ENCODE measurements around the gene DDIAS.
A peak's percentile ranks its signal among the peaks of the same experiment; 100 is the strongest.

The DDIAS gene

GRCh38 chr11:82899186-82899820 is 2.2 kb upstream of the DDIAS start:
- POLR2A ChIA-PET, result interaction anchor here (0.8 to 1.3 kb wide), 2 partner anchors 13 to 17 kb away, joined by 3 to 4 read pairs; no protein-coding TSS in a partner anchor
- no peak for TF ChIP-seq FOXK2 (IDR thresholded peaks at IDR 0.05)
- TF ChIP-seq FOXA1 (IDR thresholded peaks at IDR 0.05), result no peak
- no peak for TF ChIP-seq LEF1 (IDR thresholded peaks at IDR 0.05; ENCODE audit: borderline replicate concordance)
- no peak for TF ChIP-seq SP1 (IDR thresholded peaks at IDR 0.05)
- no peak for TF ChIP-seq PKNOX1 (IDR thresholded peaks at IDR 0.05)
- TF ChIP-seq ARNT (IDR thresholded peaks at IDR 0.05), result no peak
- TF ChIP-seq SUZ12 (IDR thresholded peaks at IDR 0.05), result no peak
- TF ChIP-seq BHLHE40 (IDR thresholded peaks at IDR 0.05; ENCODE audit: borderline replicate concordance), result no peak
- no peak for TF ChIP-seq ZNF384 (IDR thresholded peaks at IDR 0.05)
- no peak for TF ChIP-seq L3MBTL2 (conservative IDR thresholded peaks at IDR 0.05)
- no peak for TF ChIP-seq NFRKB (IDR thresholded peaks at IDR 0.05)
- TF ChIP-seq HDGF (IDR thresholded peaks at IDR 0.05; ENCODE audit: borderline replicate concordance), result no peak
- no peak for TF ChIP-seq ELF4 (IDR thresholded peaks at IDR 0.05)
- TF ChIP-seq CTBP1 (IDR thresholded peaks at IDR 0.05; ENCODE audit: borderline replicate concordance), result no peak
- TF ChIP-seq TARDBP (IDR thresholded peaks at IDR 0.05), result no peak
- TF ChIP-seq FOXM1 (IDR thresholded peaks at IDR 0.05; ENCODE audit: borderline replicate concordance), result no peak
- CTCF ChIA-PET, result interaction anchor here (0.7 kb wide), 1 partner anchor 32 kb away, joined by 4 read pairs; no protein-coding TSS in a partner anchor
- DNase-seq (ENCODE audit: extremely low spot score), result no peak

- CTCF ChIA-PET, result interaction anchor here (0.6 to 1.0 kb wide), 4 partner anchors 13 to 650 kb away, joined by 3 to 5 read pairs (median 4); no protein-coding TSS in a partner anchor
These were observed 1.6 kb upstream of the DDIAS start for GRCh38 chr11:82899957-82900276.

GRCh38 chr11:82900277-82901164 is 1.0 kb upstream of the DDIAS start, which contains the start of gene PRCP:
TSS of gene PRCP (minus strand) at chr11:82900430. CDS start at chr11:82900402, 28 bp downstream.
- ChIA-PET POLR2A (interaction anchor here (0.6 to 2.2 kb wide), 34 partner anchors 9 to 385 kb away, joined by 3 to 18 read pairs (median 4); partner anchors contain the start of genes ANKRD42, CCDC90B, FAM181B and PCF11), CTCF (interaction anchor here (0.5 to 1.5 kb wide), 8 partner anchors 13 to 918 kb away, joined by 3 to 10 read pairs (median 3); no protein-coding TSS in a partner anchor)
- no peak for TF ChIP-seq TARDBP (IDR thresholded peaks at IDR 0.05)
- TF ChIP-seq SP1 (IDR thresholded peaks at IDR 0.05), result no peak
- TF ChIP-seq ARNT (IDR thresholded peaks at IDR 0.05), result no peak
- peak; percentile 72 for TF ChIP-seq L3MBTL2 (conservative IDR thresholded peaks at IDR 0.05)
- 0 out of 2 replicates have a peak, but pooled peaks have one; percentile 66 for TF ChIP-seq HDGF (IDR thresholded peaks at IDR 0.05; ENCODE audit: borderline replicate concordance)
- no peak for TF ChIP-seq FOXK2 (IDR thresholded peaks at IDR 0.05)
- TF ChIP-seq ELF4 (IDR thresholded peaks at IDR 0.05), result no peak
- TF ChIP-seq SUZ12 (IDR thresholded peaks at IDR 0.05), result no peak
- TF ChIP-seq BHLHE40 (IDR thresholded peaks at IDR 0.05; ENCODE audit: borderline replicate concordance), result no peak
- no peak for TF ChIP-seq FOXA1 (IDR thresholded peaks at IDR 0.05)
- TF ChIP-seq ZNF384 (IDR thresholded peaks at IDR 0.05), result no peak
- TF ChIP-seq PKNOX1 (IDR thresholded peaks at IDR 0.05), result no peak
- peak; percentile 75 for TF ChIP-seq CTBP1 (IDR thresholded peaks at IDR 0.05; ENCODE audit: borderline replicate concordance)
- TF ChIP-seq FOXM1 (IDR thresholded peaks at IDR 0.05; ENCODE audit: borderline replicate concordance), result no peak
- TF ChIP-seq NFRKB (IDR thresholded peaks at IDR 0.05), result no peak
- no peak for TF ChIP-seq LEF1 (IDR thresholded peaks at IDR 0.05; ENCODE audit: borderline replicate concordance)
- DNase-seq (ENCODE audit: extremely low spot score), result peak; percentile 87

More at GRCh38 chr11:82899957-82900276, 1.6 kb upstream of the DDIAS start:
- POLR2A ChIA-PET, result interaction anchor here (0.6 to 2.2 kb wide), 13 partner anchors 8 to 386 kb away, joined by 3 to 18 read pairs (median 4); partner anchors contain the start of genes CCDC90B, FAM181B, PCF11 and RAB30
- no peak for DNase-seq (ENCODE audit: extremely low spot score)
- TF ChIP-seq SP1 (IDR thresholded peaks at IDR 0.05) (no peak), PKNOX1 (IDR thresholded peaks at IDR 0.05) (no peak), NFRKB (IDR thresholded peaks at IDR 0.05) (no peak), FOXK2 (IDR thresholded peaks at IDR 0.05) (no peak), TARDBP (IDR thresholded peaks at IDR 0.05) (no peak), ELF4 (IDR thresholded peaks at IDR 0.05) (no peak), ARNT (IDR thresholded peaks at IDR 0.05) (no peak), ZNF384 (IDR thresholded peaks at IDR 0.05) (no peak), LEF1 (IDR thresholded peaks at IDR 0.05; ENCODE audit: borderline replicate concordance) (no peak), HDGF (IDR thresholded peaks at IDR 0.05; ENCODE audit: borderline replicate concordance) (no peak), FOXA1 (IDR thresholded peaks at IDR 0.05) (no peak)

GRCh38 chr11:82901922-82902485 is 468 bp downstream of the DDIAS start:
- ChIA-PET CTCF (interaction anchor here (0.6 to 1.5 kb wide), 4 partner anchors 34 to 348 kb away, joined by 3 to 10 read pairs (median 3); partner anchors contain the start of gene RAB30), POLR2A (interaction anchor here (0.8 to 2.2 kb wide), 20 partner anchors 8 to 384 kb away, joined by 3 to 18 read pairs (median 5); partner anchors contain the start of genes CCDC90B, FAM181B, PCF11 and RAB30)
- TF ChIP-seq L3MBTL2 (conservative IDR thresholded peaks at IDR 0.05) (0 out of 2 replicates have a peak, but pooled peaks have one; percentile 14), CTBP1 (IDR thresholded peaks at IDR 0.05; ENCODE audit: borderline replicate concordance) (no peak), FOXK2 (IDR thresholded peaks at IDR 0.05) (no peak)
- no peak for DNase-seq (ENCODE audit: extremely low spot score)

- ChIA-PET POLR2A (no interaction called here), CTCF (interaction anchor here (0.7 to 1.1 kb wide), 2 partner anchors 38 to 324 kb away, joined by 3 read pairs; no protein-coding TSS in a partner anchor)
- TF ChIP-seq L3MBTL2 (conservative IDR thresholded peaks at IDR 0.05) (no peak), ZNF384 (IDR thresholded peaks at IDR 0.05) (no peak), NFRKB (IDR thresholded peaks at IDR 0.05) (no peak), FOXK2 (IDR thresholded peaks at IDR 0.05) (no peak), ELF4 (IDR thresholded peaks at IDR 0.05) (no peak)
- no peak for DNase-seq (ENCODE audit: extremely low spot score)
These were observed 1.3 kb downstream of the DDIAS start for GRCh38 chr11:82902880-82903279.
